CD4-positive, alpha-beta T cell treated with Interleukin-10 for 1 hour (primary cell): ENCODE data around the gene GPBAR1.

Experiments
- DNase-seq: peaks from one replicate; pipeline ENCODE4 v3.0.0-alpha.2; 2020

GPBAR1 gene

GRCh38 chr2:218245214-218245613, 15.6 kb upstream of the GPBAR1 start:
- DNase-seq = no peak

- DNase-seq = no peak
Measured at GRCh38 chr2:218249691-218250090, 11.1 kb upstream of the GPBAR1 start.

- no peak for DNase-seq
Measured at GRCh38 chr2:218252509-218253231, 8.1 kb upstream of the GPBAR1 start.

- no peak for DNase-seq
Measured at GRCh38 chr2:218253232-218253625, 7.6 kb upstream of the GPBAR1 start.

- DNase-seq = no peak
Measured at GRCh38 chr2:218255446-218255845, 5.4 kb upstream of the GPBAR1 start.

GRCh38 chr2:218256612-218257350, 4.0 kb upstream of the GPBAR1 start:
- DNase-seq = no peak

- DNase-seq = peak; percentile 83
Measured at GRCh38 chr2:218257390-218257981, 3.3 kb upstream of the GPBAR1 start.

GRCh38 chr2:218259099-218259961, 1.5 kb upstream of the GPBAR1 start:
- DNase-seq = no peak

GRCh38 chr2:218260166-218260565, 649 bp upstream of the GPBAR1 start:
- DNase-seq = no peak

GRCh38 chr2:218261423-218262236, 815 bp downstream of the GPBAR1 start:
- no peak for DNase-seq

GRCh38 chr2:218262237-218262600, 1.4 kb downstream of the GPBAR1 start:
- DNase-seq = no peak

GRCh38 chr2:218262631-218263586, 2.1 kb downstream of the GPBAR1 start:
- no peak for DNase-seq

- DNase-seq = peak; percentile 30
Measured at GRCh38 chr2:218263817-218264641, 3.2 kb downstream of the GPBAR1 start.

- DNase-seq = no peak
Measured at GRCh38 chr2:218264773-218265561, 4.2 kb downstream of the GPBAR1 start.

- no peak for DNase-seq
Measured at GRCh38 chr2:218265626-218266025, 4.8 kb downstream of the GPBAR1 start.

- DNase-seq = no peak
Measured at GRCh38 chr2:218266316-218266979, 5.6 kb downstream of the GPBAR1 start.

- no peak for DNase-seq
Measured at GRCh38 chr2:218267259-218267658, 6.4 kb downstream of the GPBAR1 start.

GRCh38 chr2:218269900-218270720, 9.3 kb downstream of the GPBAR1 start, which contains the start of the genes AAMP and PNKD:
Gene AAMP, minus strand, starts transcription at chr2:218270137. Its CDS starts 51 bp downstream, at chr2:218270086.
Gene PNKD, plus strand, starts transcription at chr2:218270519. Its CDS starts 17 bp downstream, at chr2:218270536.
- peak; percentile 100 for DNase-seq
